Measurements from ENCODE around the gene MYO3B. TPM values are rescaled to one million over a fixed set of nuclear protein-coding genes. Genes with fewer than 3 reads are reported as not detected.

Gene MYO3B
- total RNA-seq, 1 experiment from 2014 or later = 0.09 TPM

DNA sequence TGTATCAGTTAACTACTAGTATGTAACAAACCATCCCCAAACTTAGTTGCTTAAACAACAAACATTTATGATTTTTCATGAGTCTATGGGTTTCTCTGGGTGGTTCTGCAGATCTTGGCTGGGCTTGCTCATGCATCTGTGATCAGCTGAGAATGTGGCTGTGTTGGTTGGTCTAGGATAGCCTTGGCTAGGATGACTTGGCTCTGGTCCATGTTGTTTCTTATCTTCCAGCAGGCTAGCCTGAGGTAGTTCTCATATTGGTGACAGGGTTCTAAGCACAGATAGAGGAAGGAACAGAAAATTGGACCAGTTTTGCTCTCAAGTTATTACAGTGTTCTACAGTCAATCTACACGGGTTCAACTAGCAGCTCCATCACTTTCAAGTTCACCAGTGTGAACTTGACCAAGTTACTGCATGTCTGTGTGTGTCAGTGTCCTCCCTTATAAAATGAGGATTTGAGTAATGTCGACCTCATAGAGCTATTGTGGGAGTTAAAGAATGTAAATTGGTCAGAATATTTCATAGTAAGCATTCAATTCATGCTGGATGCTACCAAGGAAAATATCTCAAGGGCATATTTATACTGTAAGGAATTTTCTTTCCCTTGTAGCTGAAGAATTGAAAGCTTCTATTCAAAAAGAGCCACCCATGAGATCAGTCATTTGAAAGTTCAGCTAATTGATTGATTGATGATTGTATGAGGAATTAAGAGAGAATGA, 65.3 kb downstream of the MYO3B start:
- Mint-ChIP-seq H3K36me3 (ENCODE audit: insufficient read depth, unreplicated experiment) (peaks cover 4% of the 10 kb centered on the region), H3K27me3 (ENCODE audit: insufficient read depth, unreplicated experiment) (no peaks in the 10 kb centered on the region), H3K9me3 (ENCODE audit: unreplicated experiment) (no peaks in the 10 kb centered on the region), H3K4me1 (ENCODE audit: low read depth, unreplicated experiment) (peaks cover 15% of the 10 kb centered on the region), H3K27ac (ENCODE audit: unreplicated experiment) (no peak overlapping the region), H3K4me3 (ENCODE audit: unreplicated experiment) (no peak overlapping the region)
- no peaks in the 10 kb centered on the region for H3K27me3 ChIP-seq (replicated peaks; ENCODE audit: control insufficient read depth, insufficient read depth, low read length)
- intact Hi-C loops (cut with micrococcal nuclease; ENCODE audit: unreplicated experiment) = no loop called here
- POLR2A ChIA-PET = no interaction called here
- no peak for DNase-seq
- peaks cover 4% of the 10 kb centered on the region; the same call in 1 of the 2 replicates for H3K4me1 ChIP-seq
- H3K4me3 ChIP-seq (ENCODE audit: low read depth, low read length) = no peak overlapping the region
- CTCF ChIA-PET = no interaction called here
- TF ChIP-seq, protein P1, sequence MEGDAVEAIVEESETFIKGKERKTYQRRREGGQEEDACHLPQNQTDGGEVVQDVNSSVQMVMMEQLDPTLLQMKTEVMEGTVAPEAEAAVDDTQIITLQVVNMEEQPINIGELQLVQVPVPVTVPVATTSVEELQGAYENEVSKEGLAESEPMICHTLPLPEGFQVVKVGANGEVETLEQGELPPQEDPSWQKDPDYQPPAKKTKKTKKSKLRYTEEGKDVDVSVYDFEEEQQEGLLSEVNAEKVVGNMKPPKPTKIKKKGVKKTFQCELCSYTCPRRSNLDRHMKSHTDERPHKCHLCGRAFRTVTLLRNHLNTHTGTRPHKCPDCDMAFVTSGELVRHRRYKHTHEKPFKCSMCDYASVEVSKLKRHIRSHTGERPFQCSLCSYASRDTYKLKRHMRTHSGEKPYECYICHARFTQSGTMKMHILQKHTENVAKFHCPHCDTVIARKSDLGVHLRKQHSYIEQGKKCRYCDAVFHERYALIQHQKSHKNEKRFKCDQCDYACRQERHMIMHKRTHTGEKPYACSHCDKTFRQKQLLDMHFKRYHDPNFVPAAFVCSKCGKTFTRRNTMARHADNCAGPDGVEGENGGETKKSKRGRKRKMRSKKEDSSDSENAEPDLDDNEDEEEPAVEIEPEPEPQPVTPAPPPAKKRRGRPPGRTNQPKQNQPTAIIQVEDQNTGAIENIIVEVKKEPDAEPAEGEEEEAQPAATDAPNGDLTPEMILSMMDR (IDR thresholded peaks at IDR 0.05; ENCODE audit: insufficient read depth in 1 of 2, low read depth in 1 of 2, low read length in 1 of 2, severe bottlenecking in 1 of 2, unreplicated experiment in 1 of 2) = no peak
- H3K36me3 ChIP-seq (ENCODE audit: control insufficient read depth, insufficient read depth, low read length) = no peaks in the 10 kb centered on the region
- no peaks in the 10 kb centered on the region for H3K9me3 ChIP-seq
- BruUV-seq (replicated peaks) = no TSS peak

DNA sequence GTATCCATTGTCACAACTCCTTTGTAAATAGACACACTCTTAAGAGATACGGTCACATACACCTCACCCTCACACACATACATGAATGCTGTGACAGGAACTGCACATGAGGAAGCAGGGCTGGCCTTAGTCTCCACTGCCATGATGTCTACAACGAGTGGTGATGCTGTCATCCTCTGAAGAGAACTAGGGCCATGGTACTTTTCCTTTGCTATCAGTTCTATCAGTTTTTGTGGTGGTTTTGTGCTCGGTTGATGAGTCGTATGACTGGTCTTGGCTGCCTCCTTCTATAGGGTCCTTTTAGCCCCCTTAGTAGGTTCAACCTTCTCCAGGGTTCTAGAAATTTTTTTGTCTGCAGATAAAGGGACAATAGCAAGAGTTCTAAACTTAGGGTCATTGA, 66.0 kb downstream of the MYO3B start:
- H3K4me3 ChIP-seq (ENCODE audit: low read depth, low read length) = no peak overlapping the region
- no TSS peak for BruUV-seq (replicated peaks)
- H3K4me1 Mint-ChIP-seq (ENCODE audit: low read depth, unreplicated experiment) = peaks cover 9% of the 10 kb centered on the region
- H3K36me3 ChIP-seq (ENCODE audit: control insufficient read depth, insufficient read depth, low read length) = no peaks in the 10 kb centered on the region
- no peak overlapping the region for H3K27ac Mint-ChIP-seq (ENCODE audit: unreplicated experiment)
- H3K4me1 ChIP-seq = no peaks in the 10 kb centered on the region
- TF ChIP-seq, protein P1 (IDR thresholded peaks at IDR 0.05; ENCODE audit: insufficient read depth in 1 of 2, low read depth in 1 of 2, low read length in 1 of 2, severe bottlenecking in 1 of 2, unreplicated experiment in 1 of 2) = no peak
- H3K4me3 Mint-ChIP-seq (ENCODE audit: unreplicated experiment) = no peak overlapping the region
- peaks cover 4% of the 10 kb centered on the region for H3K36me3 Mint-ChIP-seq (ENCODE audit: insufficient read depth, unreplicated experiment)
- DNase-seq = no peak
- no peaks in the 10 kb centered on the region for H3K27me3 ChIP-seq (replicated peaks; ENCODE audit: control insufficient read depth, insufficient read depth, low read length)
- POLR2A ChIA-PET = no interaction called here
- CTCF ChIA-PET = no interaction called here
- no peaks in the 10 kb centered on the region for H3K9me3 Mint-ChIP-seq (ENCODE audit: unreplicated experiment)
- no peaks in the 10 kb centered on the region for H3K27me3 Mint-ChIP-seq (ENCODE audit: insufficient read depth, unreplicated experiment)
- no peaks in the 10 kb centered on the region for H3K9me3 ChIP-seq
- intact Hi-C loops (cut with micrococcal nuclease; ENCODE audit: unreplicated experiment) = no loop called here

DNA sequence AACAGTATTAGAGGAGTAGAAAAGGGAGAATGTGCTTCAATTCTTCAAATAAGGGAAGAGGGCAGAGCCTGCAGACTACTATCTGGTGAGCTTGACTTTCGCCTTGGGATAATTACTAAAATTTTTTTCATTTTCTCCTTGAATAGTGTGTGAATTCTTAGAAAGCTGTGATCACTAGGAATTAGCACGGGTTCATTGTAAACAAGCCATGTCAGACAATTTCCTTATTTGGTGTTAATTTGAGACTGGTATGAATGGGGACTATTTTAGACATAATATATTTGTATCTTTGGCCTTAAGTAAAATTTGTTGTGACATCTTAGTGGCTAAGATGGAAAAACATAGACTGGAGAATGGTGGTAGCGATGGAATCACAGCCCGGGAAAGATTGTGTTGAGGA, 66.6 kb downstream of the MYO3B start:
- intact Hi-C loops (cut with micrococcal nuclease; ENCODE audit: unreplicated experiment) = no loop called here
- Histone ChIP-seq H3K9me3 (no peaks in the 10 kb centered on the region), H3K36me3 (ENCODE audit: control insufficient read depth, insufficient read depth, low read length) (no peaks in the 10 kb centered on the region), H3K27me3 (replicated peaks; ENCODE audit: control insufficient read depth, insufficient read depth, low read length) (no peaks in the 10 kb centered on the region), H3K4me1 (no peaks in the 10 kb centered on the region), H3K4me3 (ENCODE audit: low read depth, low read length) (no peak overlapping the region)
- H3K4me3 Mint-ChIP-seq (ENCODE audit: unreplicated experiment) = no peak overlapping the region
- ChIA-PET CTCF (no interaction called here), POLR2A (no interaction called here)
- H3K4me1 Mint-ChIP-seq (ENCODE audit: low read depth, unreplicated experiment) = peaks cover 5% of the 10 kb centered on the region
- no peak for DNase-seq
- no peak overlapping the region for H3K27ac Mint-ChIP-seq (ENCODE audit: unreplicated experiment)
- no peaks in the 10 kb centered on the region for H3K9me3 Mint-ChIP-seq (ENCODE audit: unreplicated experiment)
- no peaks in the 10 kb centered on the region for H3K27me3 Mint-ChIP-seq (ENCODE audit: insufficient read depth, unreplicated experiment)
- TF ChIP-seq, protein P1 (IDR thresholded peaks at IDR 0.05; ENCODE audit: insufficient read depth in 1 of 2, low read depth in 1 of 2, low read length in 1 of 2, severe bottlenecking in 1 of 2, unreplicated experiment in 1 of 2) = no peak
- no TSS peak for BruUV-seq (replicated peaks)
- H3K36me3 Mint-ChIP-seq (ENCODE audit: insufficient read depth, unreplicated experiment) = peaks cover 4% of the 10 kb centered on the region

Data from Caco-2 (cell line).